ENCODE results near the gene CTBP2. TPM values are rescaled to one million over a fixed set of nuclear protein-coding genes. Genes with fewer than 3 reads are reported as not detected.

The CTBP2 gene
- total RNA-seq, 2 donors from 2014 or later: 32.0 to 49.0 TPM

DNA sequence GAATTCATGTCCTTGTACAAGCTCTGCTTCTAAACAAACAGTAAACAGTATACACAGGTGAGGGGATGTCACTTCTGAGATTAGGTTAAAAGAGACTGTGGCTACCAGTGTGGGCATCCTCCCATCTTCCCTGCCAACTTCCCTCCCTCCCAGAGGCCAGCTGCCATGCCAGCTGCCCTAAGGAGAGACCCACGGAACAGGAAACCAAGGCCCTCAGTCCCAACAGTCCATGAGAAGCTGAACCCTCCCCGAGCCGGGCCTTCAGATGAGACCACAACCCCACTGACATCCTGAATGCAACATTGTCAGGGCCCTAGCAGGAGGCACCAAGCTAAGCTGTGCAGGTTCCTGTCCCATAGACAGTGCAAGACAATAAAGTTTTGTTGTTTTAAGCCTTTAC is 106.1 kb downstream of the CTBP2 start:
- H3K4me1 ChIP-seq: peaks cover 35% of the 10 kb centered on the region
- TF ChIP-seq, protein P1, sequence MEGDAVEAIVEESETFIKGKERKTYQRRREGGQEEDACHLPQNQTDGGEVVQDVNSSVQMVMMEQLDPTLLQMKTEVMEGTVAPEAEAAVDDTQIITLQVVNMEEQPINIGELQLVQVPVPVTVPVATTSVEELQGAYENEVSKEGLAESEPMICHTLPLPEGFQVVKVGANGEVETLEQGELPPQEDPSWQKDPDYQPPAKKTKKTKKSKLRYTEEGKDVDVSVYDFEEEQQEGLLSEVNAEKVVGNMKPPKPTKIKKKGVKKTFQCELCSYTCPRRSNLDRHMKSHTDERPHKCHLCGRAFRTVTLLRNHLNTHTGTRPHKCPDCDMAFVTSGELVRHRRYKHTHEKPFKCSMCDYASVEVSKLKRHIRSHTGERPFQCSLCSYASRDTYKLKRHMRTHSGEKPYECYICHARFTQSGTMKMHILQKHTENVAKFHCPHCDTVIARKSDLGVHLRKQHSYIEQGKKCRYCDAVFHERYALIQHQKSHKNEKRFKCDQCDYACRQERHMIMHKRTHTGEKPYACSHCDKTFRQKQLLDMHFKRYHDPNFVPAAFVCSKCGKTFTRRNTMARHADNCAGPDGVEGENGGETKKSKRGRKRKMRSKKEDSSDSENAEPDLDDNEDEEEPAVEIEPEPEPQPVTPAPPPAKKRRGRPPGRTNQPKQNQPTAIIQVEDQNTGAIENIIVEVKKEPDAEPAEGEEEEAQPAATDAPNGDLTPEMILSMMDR (IDR thresholded peaks at IDR 0.05): no peak
- TF ChIP-seq POLR2A (IDR thresholded peaks at IDR 0.05): no peak
- H3K27me3 ChIP-seq: no peaks in the 10 kb centered on the region
- no peaks in the 10 kb centered on the region for H3K9me3 ChIP-seq
- H3K4me3 ChIP-seq: no peak overlapping the region
- DNase-seq (no peak), ATAC-seq (no peak)
- no peaks in the 10 kb centered on the region for H3K36me3 ChIP-seq (replicated peaks in 1 of 2; ENCODE audit: insufficient read depth in 1 of 2, low read depth in 2 of 2)
- 88 to 97% methylated on average over 3 of the region's 3 CpGs for WGBS, 2 donors
- intact Hi-C loops (cut with DNase I): loop anchor here (10.0 kb wide), 1 partner anchor 111 kb away; the partner anchor contains the start of gene CTBP2
- no peak overlapping the region for H3K27ac ChIP-seq

- H3K9me3 ChIP-seq: no peaks in the 10 kb centered on the region
- intact Hi-C loops (cut with DNase I): loop anchor here (10.0 kb wide), 1 partner anchor 113 kb away; the partner anchor contains the start of gene CTBP2
- H3K27ac ChIP-seq: no peak overlapping the region
- ATAC-seq: no peak
- H3K36me3 ChIP-seq (replicated peaks in 1 of 2; ENCODE audit: insufficient read depth in 1 of 2, low read depth in 2 of 2): no peaks in the 10 kb centered on the region
- H3K4me1 ChIP-seq: peaks cover 45% of the 10 kb centered on the region
- no peaks in the 10 kb centered on the region for H3K27me3 ChIP-seq
- no peak for DNase-seq
- 91 to 100% methylated on average over 5 to 7 of the region's 8 CpGs for WGBS, 2 donors
- no peak overlapping the region for H3K4me3 ChIP-seq
- TF ChIP-seq, protein P1 (IDR thresholded peaks at IDR 0.05): no peak
- TF ChIP-seq POLR2A (IDR thresholded peaks at IDR 0.05): no peak
These were observed 108.2 kb downstream of the CTBP2 start for GRCh38 chr10:125052146-125052545.

GRCh38 chr10:125050383-125050782 is 110.0 kb downstream of the CTBP2 start:
- DNase-seq: no peak
- H3K4me1 ChIP-seq: peaks cover 44% of the 10 kb centered on the region

GRCh38 chr10:125049216-125049881 is 111.0 kb downstream of the CTBP2 start:
- no peaks in the 10 kb centered on the region for H3K27me3 ChIP-seq
- no peak for TF ChIP-seq POLR2A (IDR thresholded peaks at IDR 0.05)
- TF ChIP-seq, protein P1 (IDR thresholded peaks at IDR 0.05): no peak
- H3K4me1 ChIP-seq: peaks cover 46% of the 10 kb centered on the region
- ATAC-seq (no peak), DNase-seq (no peak)
- H3K9me3 ChIP-seq: no peaks in the 10 kb centered on the region
- H3K36me3 ChIP-seq (replicated peaks in 1 of 2; ENCODE audit: insufficient read depth in 1 of 2, low read depth in 2 of 2): no peaks in the 10 kb centered on the region
- no peak overlapping the region for H3K4me3 ChIP-seq
- intact Hi-C loops (cut with DNase I): no loop called here
- peak overlapping the region; percentile 15 to 81 (median 52) for H3K27ac ChIP-seq
- 35 to 39% methylated on average over 13 to 16 of the region's 16 CpGs for WGBS, 2 donors

More at GRCh38 chr10:125050383-125050782, 110.0 kb downstream of the CTBP2 start:
- intact Hi-C loops (cut with DNase I): loop anchor here (10.0 kb wide), 1 partner anchor 114 kb away; the partner anchor contains the start of gene CTBP2
- no peak overlapping the region for H3K4me3 ChIP-seq
- TF ChIP-seq, protein P1 (IDR thresholded peaks at IDR 0.05): no peak
- no peak for TF ChIP-seq POLR2A (IDR thresholded peaks at IDR 0.05)
- ATAC-seq: no peak
- no peaks in the 10 kb centered on the region for H3K36me3 ChIP-seq (replicated peaks in 1 of 2; ENCODE audit: insufficient read depth in 1 of 2, low read depth in 2 of 2)
- 88 to 90% methylated on average over 14 of the region's 14 CpGs for WGBS, 2 donors
- H3K9me3 ChIP-seq: no peaks in the 10 kb centered on the region
- no peaks in the 10 kb centered on the region for H3K27me3 ChIP-seq
- peak overlapping the region in 1 of 4 donors; percentile 81 for H3K27ac ChIP-seq
